PC-3 (cell line): ENCODE data around the gene IFIT1. TPM values are rescaled to one million over a fixed set of nuclear protein-coding genes. Genes with fewer than 3 reads are reported as not detected.

ENCODE experiments used
- ATAC-seq: fragments of 200-7000 bp; cut with Tn5 transposase; 2 replicates; pipeline ENCODE4 v1.9.1; 2020; ENCODE audit warnings: mild to moderate bottlenecking, moderate library complexity
- BruUV-seq: library from RNA; stranded (reverse); fragments of 400-500 nt; replicated peaks from 2 replicates; lab custom pipeline; 2021; lab: Mats Ljungman, UMichigan
- CTCF ChIA-PET: fragments of 300-600 bp; sonication (Branson Sonifier 250); formaldehyde crosslinking; loops from one replicate; lab custom pipeline; 2022; ENCODE audit warnings: antibody characterized with exemption; lab: Charles Lee
- POLR2A ChIA-PET: fragments of 300-600 bp; sonication (Branson Sonifier 250); formaldehyde crosslinking; loops from one replicate; lab custom pipeline; 2022; ENCODE audit warnings: antibody characterized with exemption; ENCODE audit not compliant: unreplicated experiment; lab: Charles Lee
- DNase-seq: peaks from one replicate; pipeline ENCODE4 v3.0.0-alpha.2; 2015
- H2AFZ ChIP-seq: fragments of 300-600 bp; sonication (generic); 2 replicates; pipeline ENCODE4 v1.6.0; 2016; ENCODE audit warnings: antibody characterized with exemption, low read length
- H3F3A ChIP-seq: fragments of 300-600 bp; sonication (generic); one replicate; pipeline ENCODE4 v1.6.0; 2017; ENCODE audit warnings: antibody characterized with exemption, low read length, control low read depth, mild to moderate bottlenecking; ENCODE audit not compliant: unreplicated experiment
- H3K27ac ChIP-seq: fragments of 300-600 bp; sonication (generic); 2 replicates; pipeline ENCODE4 v1.5.1; 2016; ENCODE audit warnings: mild to moderate bottlenecking, low read length
- H3K27me3 ChIP-seq: fragments of 300-600 bp; sonication (generic); 2 replicates; pipeline ENCODE4 v1.6.1; 2016; ENCODE audit warnings: low read length, mixed read lengths
- H3K36me3 ChIP-seq: fragments of 300-600 bp; sonication (generic); 2 replicates; pipeline ENCODE4 v1.6.1; 2016; ENCODE audit warnings: low read depth, mixed run types, low read length, mixed read lengths
- H3K4me1 ChIP-seq: fragments of 300-600 bp; sonication (generic); 2 replicates; pipeline ENCODE4 v1.5.1; 2016; ENCODE audit warnings: low read length; ENCODE audit not compliant: insufficient read depth
- H3K4me2 ChIP-seq: fragments of 300-600 bp; sonication (generic); 2 replicates; pipeline ENCODE4 v1.6.0; 2016; ENCODE audit warnings: low read length
- H3K4me3 ChIP-seq: fragments of 300-600 bp; sonication (generic); 2 replicates; pipeline ENCODE4 v1.5.1; 2016; ENCODE audit warnings: mild to moderate bottlenecking, low read length, mixed read lengths
- H3K79me2 ChIP-seq: fragments of 300-600 bp; sonication (generic); 2 replicates; pipeline ENCODE4 v1.6.1; 2017; ENCODE audit warnings: low read length, mixed read lengths
- H3K9ac ChIP-seq: fragments of 300-600 bp; sonication (generic); 2 replicates; pipeline ENCODE4 v1.6.0; 2016; ENCODE audit warnings: mild to moderate bottlenecking, low read length
- H3K9me2 ChIP-seq: fragments of 300-600 bp; sonication (generic); replicated peaks from 2 replicates; pipeline ENCODE4 v1.6.1; 2016; ENCODE audit warnings: mixed run types, low read length, mixed read lengths
- H3K9me3 ChIP-seq: fragments of 300-600 bp; sonication (generic); 2 replicates; pipeline ENCODE4 v1.6.1; 2016; ENCODE audit warnings: low read length, mixed read lengths
- H4K20me1 ChIP-seq: fragments of 300-600 bp; sonication (generic); 2 replicates; pipeline ENCODE4 v1.6.1; 2016; ENCODE audit warnings: low read length, mixed read lengths
- CTCF ChIP-seq: fragments of 300-600 bp; sonication (generic); conservative IDR thresholded peaks from 2 replicates; pipeline ENCODE4 v1.5.1; 2017; ENCODE audit warnings: antibody characterized with exemption, low read depth, mild to moderate bottlenecking, low read length
- EZH2 ChIP-seq: fragments of 300-600 bp; sonication (generic); IDR thresholded peaks from one replicate; pipeline ENCODE4 v1.6.1; 2017; ENCODE audit warnings: antibody characterized with exemption, mild to moderate bottlenecking, low read length; ENCODE audit not compliant: unreplicated experiment
- EZH2phosphoT487 ChIP-seq: fragments of 300-600 bp; sonication (generic); IDR thresholded peaks from 2 replicates; pipeline ENCODE4 v1.6.1; 2018; ENCODE audit warnings: mild to moderate bottlenecking, antibody characterized with exemption, low read length, borderline replicate concordance
- intact Hi-C: fragments of 100-400 bp; cut with micrococcal nuclease; formaldehyde crosslinking; loops from 2 replicates; pipeline ENCODE4 v1.9.0; 2023
- total RNA-seq: library from RNA; depleted of rRNA; stranded (reverse); fragments of >200 nt; gene quantifications from 2 replicates; pipeline ENCODE4 v1.2.3, GENCODE V29; 2014

Gene IFIT1
- total RNA-seq, 1 experiment from 2014 or later: 19.6 TPM

- DNase-seq: no peak
- intact Hi-C loops: loop anchor here (5.0 kb wide), 1 partner anchor 44 kb away; the partner anchor contains the start of gene IFIT3
- ATAC-seq: no peak
- Histone ChIP-seq H3K4me1 (peaks cover 41% of the 10 kb centered on the region), H3K9me3 (no peaks in the 10 kb centered on the region), H3K27ac (no peak overlapping the region), H3F3A (no peaks in the 10 kb centered on the region), H3K9me2 (no peaks in the 10 kb centered on the region), H3K4me2 (no peak overlapping the region), H3K27me3 (no peaks in the 10 kb centered on the region), H3K9ac (no peak overlapping the region), H3K36me3 (no peaks in the 10 kb centered on the region), H3K4me3 (no peak overlapping the region), H2AFZ (no peak overlapping the region), H3K79me2 (no peaks in the 10 kb centered on the region), H4K20me1 (no peaks in the 10 kb centered on the region)
- no TSS peak for BruUV-seq
- TF ChIP-seq CTCF (no peak), EZH2 (no peak), EZH2phosphoT487 (no peak)
- ChIA-PET CTCF (no interaction called here), POLR2A (no interaction called here)
Observed at GRCh38 chr10:89371079-89371478, 21.3 kb upstream of the IFIT1 start.

- POLR2A ChIA-PET: interaction anchor here (0.6 kb wide), 1 partner anchor 21 kb away, joined by 4 read pairs; no protein-coding TSS in a partner anchor
- H3F3A ChIP-seq: no peaks in the 10 kb centered on the region
- H3K9ac ChIP-seq: no peak overlapping the region
- H3K4me2 ChIP-seq: no peak overlapping the region
- TF ChIP-seq CTCF (no peak), EZH2phosphoT487 (no peak), EZH2 (no peak)
- no TSS peak for BruUV-seq
- DNase-seq: no peak
- H3K9me3 ChIP-seq: no peaks in the 10 kb centered on the region
- intact Hi-C loops: loop anchor here (5.0 kb wide), 1 partner anchor 45 kb away; the partner anchor contains the start of gene IFIT3
- H2AFZ ChIP-seq: no peak overlapping the region
- no peaks in the 10 kb centered on the region for H3K79me2 ChIP-seq
- CTCF ChIA-PET: no interaction called here
- H3K27ac ChIP-seq: no peak overlapping the region
- no peaks in the 10 kb centered on the region for H3K27me3 ChIP-seq
- ATAC-seq: no peak
- H3K9me2 ChIP-seq: no peaks in the 10 kb centered on the region
- H3K4me3 ChIP-seq: no peak overlapping the region
- H3K4me1 ChIP-seq: peaks cover 41% of the 10 kb centered on the region
- no peaks in the 10 kb centered on the region for H3K36me3 ChIP-seq
- H4K20me1 ChIP-seq: no peaks in the 10 kb centered on the region
Observed at GRCh38 chr10:89371987-89372386, 20.4 kb upstream of the IFIT1 start.

- Histone ChIP-seq H3K27me3 (no peaks in the 10 kb centered on the region), H3K4me2 (peak overlapping the region; percentile 65), H3K36me3 (no peaks in the 10 kb centered on the region), H3K4me1 (peaks cover 39% of the 10 kb centered on the region), H3K4me3 (peak overlapping the region; percentile 27; the same call in 1 of the 2 replicates), H3K79me2 (no peaks in the 10 kb centered on the region), H4K20me1 (no peaks in the 10 kb centered on the region), H3F3A (no peaks in the 10 kb centered on the region), H3K27ac (peak overlapping the region; percentile 85), H2AFZ (peak overlapping the region; percentile 17; the same call in 1 of the 2 replicates), H3K9ac (peak overlapping the region; percentile 20), H3K9me3 (no peaks in the 10 kb centered on the region), H3K9me2 (no peaks in the 10 kb centered on the region)
- peak; percentile 90 for ATAC-seq
- peak; percentile 89 for DNase-seq
- BruUV-seq: TSS peak; percentile 80
- CTCF ChIA-PET: no interaction called here
- TF ChIP-seq EZH2phosphoT487 (no peak), EZH2 (no peak), CTCF (no peak)
- intact Hi-C loops: loop anchor here (1.0 to 5.0 kb wide), 3 partner anchors 12 to 112 kb away; partner anchors contain the start of gene IFIT3
- POLR2A ChIA-PET: interaction anchor here (0.8 kb wide), 1 partner anchor 11 kb away, joined by 3 read pairs; no protein-coding TSS in a partner anchor
Observed at GRCh38 chr10:89373916-89374711, 18.3 kb upstream of the IFIT1 start.
